Body of pancreas (tissue), 4 donors: ENCODE data around the gene TMEM123. TPM values are rescaled to one million over a fixed set of nuclear protein-coding genes. Genes with fewer than 3 reads are reported as not detected.
A peak's percentile ranks its signal among the peaks of the same experiment; 100 is the strongest.
"Not testable (repeated sequence)": the region's sequence is repeated elsewhere in the genome, so short reads cannot be mapped to it uniquely, and the experiment has no call there.

Source experiments
- ATAC-seq: fragments of 150-250 bp; one replicate; pipeline ENCODE4 v1.9.1; 2016
- DNase-seq, 4 donors: peaks; one replicate each; pipeline ENCODE4 v3.0.0-alpha.2; 2019
- H3K27ac ChIP-seq, 4 donors: fragments of 200-600 bp; sonication (generic); 1 replicate in 3 of 4; 2 replicates in 1 of 4; pipeline versions ENCODE4 v1.5.1 to v1.6.1; 2016 to 2019; ENCODE audit warnings: mild to moderate bottlenecking in 1 of 4, mixed read lengths in 1 of 4, moderate library complexity in 1 of 4
- H3K27me3 ChIP-seq, 2 donors: fragments of 200-600 bp; sonication (generic); one replicate each; pipeline ENCODE4 v1.6.0; 2016; ENCODE audit warnings: mild to moderate bottlenecking in 1 of 2
- H3K36me3 ChIP-seq, 2 donors: fragments of 200-600 bp; sonication (generic); replicated peaks in 1 of 2; 2 replicates each; pipeline ENCODE4 v1.5.1; 2016; ENCODE audit warnings: low read depth in 2 of 2; ENCODE audit not compliant: insufficient read depth in 1 of 2
- H3K4me1 ChIP-seq: fragments of 200-600 bp; sonication (generic); one replicate; pipeline ENCODE4 v1.6.0; 2016
- H3K4me3 ChIP-seq, 2 donors: fragments of 200-600 bp; sonication (generic); 1 replicate in 1 of 2; 2 replicates in 1 of 2; pipeline ENCODE4 v1.5.1; 2016 to 2019
- H3K9me3 ChIP-seq, 3 donors: fragments of 200-600 bp; sonication (generic); 1 replicate in 2 of 3; 2 replicates in 1 of 3; pipeline ENCODE4 v1.5.1; 2016
- POLR2A ChIP-seq, 3 donors: fragments of 450-650 bp; IDR thresholded peaks; one replicate each; pipeline ENCODE4 v1.6.1; 2016; ENCODE audit warnings: antibody characterized with exemption in 3 of 3, mild to moderate bottlenecking in 2 of 3
- WGBS, 2 donors: methylation state at CpG; one replicate each; pipeline ENCODE4 v1.1.5; 2017; 5-methylcytosine and 5-hydroxymethylcytosine counted together
- intact Hi-C: fragments of 100-400 bp; cut with DNase I; formaldehyde crosslinking; loops from one replicate; pipeline ENCODE4 v1.15.1; 2023
- total RNA-seq, 2 donors: library from RNA; depleted of rRNA; stranded (reverse); fragments of >200 nt; gene quantifications; one replicate each; pipeline ENCODE4 v1.1.0, GENCODE V29; 2016
- TF ChIP-seq, protein P1 (sequence below), 7 experiments: fragments of 450-650 bp in 4 of 7; fragments of 200-600 bp in 3 of 7; sonication (generic) in 3 of 7; IDR thresholded peaks; one replicate each; pipeline ENCODE4 v1.5.1; 2016 to 2019; ENCODE audit warnings: antibody characterized with exemption in 7 of 7

The TMEM123 gene
- total RNA-seq, 2 donors from 2014 or later, result 40.2 to 82.5 TPM

DNA sequence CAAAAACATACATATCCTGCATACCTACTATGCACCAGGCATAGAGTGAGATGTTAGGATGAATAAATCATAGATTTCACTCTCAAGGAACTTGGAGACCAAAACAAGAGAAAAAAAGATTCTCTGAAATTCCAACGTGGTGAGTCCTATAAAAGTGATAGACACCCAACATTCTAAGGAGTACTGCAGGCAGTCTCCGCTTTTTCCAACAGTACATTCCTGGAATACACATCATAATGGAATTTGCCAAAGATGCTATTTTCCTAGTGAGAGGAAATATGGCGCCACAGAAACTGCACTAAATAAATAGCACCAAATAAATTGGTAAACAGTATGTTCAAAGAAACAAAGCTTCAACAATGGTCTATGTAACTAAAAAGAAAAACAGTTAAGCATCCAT, 6.0 kb downstream of the TMEM123 start:
- 82% methylated on average over 3 of the region's 3 CpGs for WGBS, 2 donors
- Histone ChIP-seq H3K27me3 (no peaks in the 10 kb centered on the region), H3K4me3 (no peak overlapping the region), H3K27ac (no peak overlapping the region), H3K4me1 (peaks cover 28% of the 10 kb centered on the region), H3K36me3 (peaks cover 0 to 2% of the 10 kb centered on the region in 2 donors), H3K9me3 (no peaks in the 10 kb centered on the region)
- no peak for TF ChIP-seq POLR2A (IDR thresholded peaks at IDR 0.05)
- TF ChIP-seq, protein P1, sequence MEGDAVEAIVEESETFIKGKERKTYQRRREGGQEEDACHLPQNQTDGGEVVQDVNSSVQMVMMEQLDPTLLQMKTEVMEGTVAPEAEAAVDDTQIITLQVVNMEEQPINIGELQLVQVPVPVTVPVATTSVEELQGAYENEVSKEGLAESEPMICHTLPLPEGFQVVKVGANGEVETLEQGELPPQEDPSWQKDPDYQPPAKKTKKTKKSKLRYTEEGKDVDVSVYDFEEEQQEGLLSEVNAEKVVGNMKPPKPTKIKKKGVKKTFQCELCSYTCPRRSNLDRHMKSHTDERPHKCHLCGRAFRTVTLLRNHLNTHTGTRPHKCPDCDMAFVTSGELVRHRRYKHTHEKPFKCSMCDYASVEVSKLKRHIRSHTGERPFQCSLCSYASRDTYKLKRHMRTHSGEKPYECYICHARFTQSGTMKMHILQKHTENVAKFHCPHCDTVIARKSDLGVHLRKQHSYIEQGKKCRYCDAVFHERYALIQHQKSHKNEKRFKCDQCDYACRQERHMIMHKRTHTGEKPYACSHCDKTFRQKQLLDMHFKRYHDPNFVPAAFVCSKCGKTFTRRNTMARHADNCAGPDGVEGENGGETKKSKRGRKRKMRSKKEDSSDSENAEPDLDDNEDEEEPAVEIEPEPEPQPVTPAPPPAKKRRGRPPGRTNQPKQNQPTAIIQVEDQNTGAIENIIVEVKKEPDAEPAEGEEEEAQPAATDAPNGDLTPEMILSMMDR (IDR thresholded peaks at IDR 0.05), result no peak
- no peak for DNase-seq
- no peak for ATAC-seq
- intact Hi-C loops, result no loop called here

DNA sequence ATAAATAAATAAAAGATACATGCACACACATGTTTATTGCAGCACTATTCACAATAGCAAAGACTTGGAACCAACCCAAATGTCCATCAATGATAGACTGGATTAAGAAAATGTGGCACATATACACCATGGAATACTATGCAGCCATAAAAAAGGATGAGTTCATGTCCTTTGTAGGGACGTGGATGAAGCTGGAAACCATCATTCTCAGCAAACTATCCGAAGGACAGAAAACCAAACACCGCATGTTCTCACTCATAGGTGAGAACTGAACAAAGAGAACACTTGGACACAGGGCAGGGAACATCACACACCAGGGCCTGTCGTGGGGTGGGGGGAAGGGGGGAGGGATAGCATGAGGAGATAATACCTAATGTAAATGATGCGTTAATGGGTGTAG, 7.9 kb downstream of the TMEM123 start:
- intact Hi-C loops, H3K9me3 ChIP-seq, H3K27me3 ChIP-seq, H3K27ac ChIP-seq, ATAC-seq, H3K36me3 ChIP-seq, H3K4me3 ChIP-seq, DNase-seq: not testable (repeated sequence)
- 92 to 95% methylated on average over 5 of the region's 5 CpGs for WGBS, 2 donors
- peaks cover 16% of the 10 kb centered on the region for H3K4me1 ChIP-seq

DNA sequence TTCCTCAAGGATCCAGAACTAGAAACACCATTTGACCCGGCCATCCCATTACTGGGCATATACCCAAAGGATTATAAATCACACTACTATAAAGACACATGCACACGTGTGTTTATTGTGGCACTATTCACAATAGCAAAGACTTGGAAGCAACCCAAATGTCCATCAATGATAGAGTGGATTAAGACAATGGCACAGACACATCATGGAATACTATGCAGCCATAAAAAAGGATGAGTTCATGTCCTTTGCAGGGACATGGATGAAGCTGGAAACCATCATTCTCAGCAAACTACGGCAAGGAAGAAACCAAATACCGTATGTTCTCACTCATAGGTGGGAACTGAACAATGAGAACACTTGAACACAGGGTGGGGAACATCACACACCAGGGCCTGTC, 8.4 kb downstream of the TMEM123 start:
- 86 to 88% methylated on average over 4 of the region's 4 CpGs for WGBS, 2 donors

DNA sequence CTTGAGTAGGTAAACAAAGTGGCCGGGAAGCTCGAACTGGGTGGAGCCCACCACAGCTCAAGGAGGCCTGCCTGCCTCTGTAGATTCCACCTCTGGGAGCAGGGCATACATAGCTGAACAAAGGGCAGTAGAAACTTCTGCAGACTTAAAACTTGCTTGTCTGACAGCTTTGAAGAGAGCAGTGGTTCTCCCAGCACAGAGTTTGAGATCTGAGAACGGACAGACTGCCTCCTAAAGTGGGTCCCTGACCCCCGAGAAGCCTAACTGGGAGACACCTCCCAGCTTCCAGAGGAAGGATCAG, 13.6 kb downstream of the TMEM123 start:
- 56 to 70% methylated on average over 4 of the region's 4 CpGs for WGBS, 2 donors

More for the DNA sequence above, 8.4 kb downstream of the TMEM123 start:
- DNase-seq, H3K27me3 ChIP-seq, intact Hi-C loops, H3K36me3 ChIP-seq, H3K27ac ChIP-seq, H3K9me3 ChIP-seq, ATAC-seq, H3K4me3 ChIP-seq: not testable (repeated sequence)
- peaks cover 10% of the 10 kb centered on the region for H3K4me1 ChIP-seq

DNA sequence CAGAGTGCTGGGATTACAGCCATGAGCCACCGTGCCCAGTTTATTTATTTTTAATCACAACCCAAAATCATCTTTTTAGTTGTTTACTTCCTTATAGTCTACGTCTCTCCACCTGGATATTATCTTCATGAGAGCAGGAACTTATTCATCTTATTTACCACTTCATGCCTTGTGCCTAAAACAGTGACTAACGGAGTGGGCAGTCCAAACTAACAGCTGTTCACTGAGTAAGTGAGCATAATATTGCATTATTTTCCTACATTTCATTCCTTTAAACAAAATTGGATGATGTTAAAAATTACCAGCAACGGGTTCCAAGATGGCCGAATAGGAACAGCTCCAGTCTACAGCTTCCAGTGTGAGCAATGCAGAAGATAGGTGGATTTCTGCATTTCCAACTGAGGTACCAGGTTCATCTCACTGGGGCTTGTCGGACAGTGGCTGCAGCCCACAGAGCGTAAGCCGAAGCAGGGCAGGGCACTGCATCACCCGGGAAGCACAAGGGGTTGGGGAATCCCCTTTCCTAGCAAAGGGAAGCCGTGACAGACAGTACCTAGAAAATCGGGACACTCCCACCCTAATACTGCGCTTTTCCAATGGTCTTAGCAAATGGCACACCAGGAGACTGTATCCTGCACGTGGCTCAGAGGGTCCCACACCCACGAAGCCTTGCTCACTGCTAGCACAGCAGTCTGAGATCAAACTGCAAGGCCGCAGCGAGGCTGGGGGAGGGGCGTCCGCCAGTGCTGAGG, 14.1 kb downstream of the TMEM123 start:
- Histone ChIP-seq H3K4me1 (no peaks in the 10 kb centered on the region), H3K27me3 (no peaks in the 10 kb centered on the region), H3K4me3 (no peak overlapping the region), H3K36me3 (no peaks in the 10 kb centered on the region), H3K27ac (no peak overlapping the region), H3K9me3 (no peaks in the 10 kb centered on the region)
- ATAC-seq (no peak), DNase-seq (peak in 1 of 4 donors; percentile 17)
- 74 to 88% methylated on average over 17 to 18 of the region's 18 CpGs for whole genome bisulfite sequencing, 2 donors
- TF ChIP-seq, protein P1 (IDR thresholded peaks at IDR 0.05), result no peak
- no peak for TF ChIP-seq POLR2A (IDR thresholded peaks at IDR 0.05)
- intact Hi-C loops, result no loop called here

More for the DNA sequence above, 13.6 kb downstream of the TMEM123 start:
- H3K27ac ChIP-seq, H3K36me3 ChIP-seq, H3K4me1 ChIP-seq, intact Hi-C loops, DNase-seq, ATAC-seq, H3K27me3 ChIP-seq, H3K4me3 ChIP-seq, H3K9me3 ChIP-seq: not testable (repeated sequence)

DNA sequence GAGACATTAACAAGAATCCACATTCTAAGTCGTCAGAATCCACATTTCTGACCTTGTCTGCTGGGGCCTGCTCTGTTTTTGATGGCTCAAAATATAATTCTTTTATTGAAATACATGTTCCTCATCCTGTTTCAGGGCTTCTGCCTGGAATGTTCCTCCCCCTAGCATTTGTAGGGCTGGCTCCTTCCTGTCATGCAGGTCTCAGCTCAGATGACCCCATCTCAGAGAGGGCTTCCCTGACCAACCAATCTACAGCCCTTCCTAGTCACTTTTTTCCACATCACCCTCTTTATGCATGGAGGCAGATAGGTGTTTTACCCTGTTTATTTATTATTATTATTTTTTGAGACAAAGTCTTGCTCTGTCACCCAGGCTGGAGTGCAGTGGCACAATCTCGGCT, 14.8 kb downstream of the TMEM123 start:
- no peaks in the 10 kb centered on the region for H3K27me3 ChIP-seq
- H3K4me1 ChIP-seq, result no peaks in the 10 kb centered on the region
- no peak for DNase-seq
- H3K9me3 ChIP-seq, result peaks cover 0 to 3% (median 0%) of the 10 kb centered on the region in 3 donors
- 78 to 80% methylated on average over 2 of the region's 2 CpGs for WGBS, 2 donors
- no peak for TF ChIP-seq POLR2A (IDR thresholded peaks at IDR 0.05)
- TF ChIP-seq, protein P1 (IDR thresholded peaks at IDR 0.05), result no peak
- H3K27ac ChIP-seq, result no peak overlapping the region
- no peak overlapping the region for H3K4me3 ChIP-seq
- H3K36me3 ChIP-seq, result no peaks in the 10 kb centered on the region
- ATAC-seq, result no peak
- intact Hi-C loops, result no loop called here
